GM19193 (cell line): ENCODE results near the gene FRS2.

Experiments
- POLR2A ChIP-seq: IDR thresholded peaks from 4 replicates; pipeline ENCODE4 v1.6.1; 2011; ENCODE audit not compliant: insufficient read depth, insufficient read length; ENCODE audit errors: extremely low read depth

FRS2 gene

DNA sequence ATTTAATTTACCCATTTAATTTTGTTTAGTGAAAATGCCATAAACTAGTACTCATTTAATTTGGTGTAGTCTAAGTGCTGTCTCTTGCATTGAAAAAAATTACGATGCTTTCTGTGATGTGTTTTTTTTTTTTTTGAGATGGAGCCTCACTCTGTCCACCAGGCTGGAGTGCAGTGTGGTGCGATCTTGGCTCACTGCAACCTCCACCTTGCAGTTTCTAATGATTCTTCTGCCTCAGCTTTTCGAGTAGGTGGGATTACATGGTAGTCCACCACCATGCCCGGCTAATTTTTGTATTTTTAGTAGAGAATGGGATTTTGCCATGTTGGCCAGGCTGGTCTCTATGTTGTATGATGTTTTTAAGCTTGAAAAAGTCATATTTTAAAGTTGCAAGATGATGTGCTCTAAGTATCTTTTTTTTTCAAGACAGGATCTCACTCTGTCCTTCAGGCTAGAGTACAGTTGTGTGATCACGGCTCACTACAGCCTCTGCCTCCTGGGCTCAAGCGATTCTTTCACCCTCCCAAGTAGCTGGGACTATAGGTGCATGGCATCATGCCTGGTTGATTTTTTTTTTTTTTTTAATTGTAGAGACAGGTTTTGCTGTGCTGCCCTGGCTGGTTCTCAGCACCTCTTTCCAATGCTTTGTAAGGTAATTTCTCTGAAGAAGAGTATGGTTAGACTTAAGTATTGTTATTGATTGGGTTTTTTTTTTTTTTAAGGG lies 131.9 kb downstream of the FRS2 start:
- TF ChIP-seq POLR2A = no peak

DNA sequence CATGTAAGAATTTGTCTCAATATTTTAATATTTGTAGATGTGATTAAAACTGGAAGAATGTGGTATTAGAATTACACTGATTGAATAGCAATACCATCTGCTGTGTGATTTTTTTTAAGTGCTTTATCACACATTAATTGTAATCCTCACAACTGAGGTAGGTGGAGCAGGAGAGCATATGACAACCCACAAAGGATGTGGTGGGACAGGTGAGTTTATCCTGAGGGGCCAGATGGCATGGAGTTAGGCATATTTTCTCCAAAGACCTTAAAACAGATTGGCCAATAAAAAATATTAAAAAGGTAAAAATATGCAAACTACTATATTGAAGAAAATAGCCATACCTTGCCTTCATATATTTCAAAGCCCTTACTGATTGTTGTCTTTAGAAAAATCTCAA lies 132.8 kb downstream of the FRS2 start:
- TF ChIP-seq POLR2A = no peak

DNA sequence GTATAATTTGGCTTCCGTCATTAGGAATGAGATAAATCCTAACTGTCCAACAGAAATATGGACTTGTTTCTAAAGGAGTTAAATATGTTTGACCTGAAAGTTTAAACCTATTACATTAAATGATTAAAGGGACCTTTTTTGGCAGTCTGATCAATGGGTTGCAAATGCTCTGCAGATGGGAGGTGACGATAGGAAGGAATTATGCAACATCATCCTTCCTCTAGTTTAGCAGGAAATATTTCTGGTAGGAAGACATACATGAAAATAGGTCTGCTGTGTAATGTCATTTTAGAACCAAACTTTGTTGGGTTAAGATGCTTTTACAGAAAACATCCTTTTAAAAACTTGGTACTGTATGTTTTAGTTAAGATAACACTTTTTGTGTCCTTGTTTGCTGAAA lies 137.9 kb downstream of the FRS2 start:
- TF ChIP-seq POLR2A = no peak

DNA sequence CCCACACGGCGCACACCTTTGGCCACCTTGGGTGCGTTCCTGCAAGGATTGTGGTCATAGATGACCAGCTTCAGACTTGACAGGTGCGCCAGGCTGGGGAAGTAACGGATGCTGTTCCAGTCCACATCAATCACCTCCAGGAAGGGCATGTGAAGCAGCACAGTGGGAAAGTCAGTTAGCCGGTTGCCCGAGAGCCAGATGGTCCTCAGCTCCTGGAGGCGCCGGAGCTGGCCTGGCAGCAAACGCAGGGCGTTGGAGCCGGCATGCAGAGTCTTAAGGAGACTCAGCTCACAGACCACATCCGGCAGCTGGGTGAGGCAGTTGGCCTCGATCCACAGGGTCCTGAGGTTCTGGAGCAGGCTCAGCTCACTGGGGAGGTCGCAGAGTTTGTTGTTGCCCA lies 139.9 kb downstream of the FRS2 start:
- TF ChIP-seq POLR2A = no peak

DNA sequence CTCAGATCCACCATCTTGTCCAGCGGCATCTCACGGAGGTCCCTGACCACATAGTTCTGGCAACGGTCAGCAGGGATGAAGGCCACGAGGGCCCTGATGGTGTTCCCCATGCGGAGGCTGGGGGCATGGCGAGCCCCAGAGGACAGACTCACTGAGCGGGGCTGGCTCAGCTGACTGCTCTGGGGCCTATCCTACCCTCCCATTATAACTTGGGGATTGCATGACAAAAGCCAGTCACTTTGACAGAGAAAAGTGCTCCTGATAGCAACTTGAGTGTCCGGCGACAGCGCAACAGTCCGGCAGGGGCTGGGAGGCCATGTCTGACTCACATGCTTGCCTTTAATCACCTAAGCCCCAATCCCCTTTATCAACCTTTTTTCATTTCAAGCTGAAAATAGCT lies 140.5 kb downstream of the FRS2 start, which contains the start of gene LRRC10:
LRRC10 (minus strand) TSS at position 179 of the 400 bp plus-strand sequence; CDS start at position 110, 69 bp downstream.
- no peak for TF ChIP-seq POLR2A

DNA sequence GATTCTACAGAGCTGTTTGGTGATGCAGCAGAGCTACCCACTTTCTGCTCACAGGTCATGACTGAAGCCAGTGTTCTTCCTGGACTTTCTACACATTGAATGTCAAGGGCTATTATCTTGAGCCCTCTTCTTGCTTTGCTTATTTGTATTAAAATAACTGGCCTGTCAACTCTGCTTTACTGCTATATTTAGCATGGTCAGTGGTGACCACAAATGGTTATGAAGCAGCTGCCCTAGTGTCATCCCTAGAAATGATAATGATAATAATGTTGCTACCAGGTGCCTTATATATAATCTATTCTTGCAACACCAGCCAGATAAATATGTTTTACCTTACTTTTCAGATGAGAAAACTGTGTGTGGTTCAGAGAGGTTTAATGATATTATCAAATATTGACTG lies 143.2 kb downstream of the FRS2 start:
- no peak for TF ChIP-seq POLR2A

DNA sequence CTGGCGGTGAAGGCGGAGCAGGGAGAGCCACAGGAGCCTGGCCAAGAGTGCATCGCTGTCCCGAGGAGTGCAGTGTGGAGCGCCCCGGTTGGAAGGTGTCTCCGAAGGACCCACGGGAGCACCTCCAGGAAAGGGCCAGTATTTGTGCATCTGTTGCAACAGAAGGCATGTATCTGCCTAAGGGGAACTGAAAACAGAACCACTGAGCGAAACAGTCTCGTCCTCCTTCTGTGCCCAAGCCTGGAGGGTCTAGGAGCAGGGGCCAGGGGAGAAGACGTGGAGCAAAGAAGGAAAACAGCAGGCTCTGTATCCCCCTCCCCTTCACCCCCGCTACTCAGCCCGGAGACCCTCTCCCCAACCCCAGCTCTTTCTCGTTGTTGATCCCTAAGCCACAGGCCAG lies 145.8 kb downstream of the FRS2 start:
- TF ChIP-seq POLR2A = no peak

DNA sequence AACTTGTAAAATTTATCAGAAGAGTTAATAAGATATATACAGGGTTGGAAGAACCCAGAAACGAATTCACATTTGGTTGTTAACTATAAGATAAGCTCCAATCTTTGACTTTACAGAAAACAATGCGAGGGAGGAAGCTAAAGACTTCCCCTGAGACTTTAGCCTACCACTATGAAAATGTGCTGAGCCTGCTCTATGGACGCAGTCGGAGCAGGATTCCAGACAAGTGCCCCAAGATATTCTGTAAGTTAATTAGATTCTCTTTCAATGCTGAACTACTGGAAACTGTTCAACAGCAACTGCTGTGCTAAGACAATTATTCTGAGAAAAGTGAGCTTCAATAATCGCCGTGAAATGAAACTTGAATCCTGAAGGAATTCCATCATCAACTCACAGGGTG lies 148.9 kb downstream of the FRS2 start:
- TF ChIP-seq POLR2A = no peak

DNA sequence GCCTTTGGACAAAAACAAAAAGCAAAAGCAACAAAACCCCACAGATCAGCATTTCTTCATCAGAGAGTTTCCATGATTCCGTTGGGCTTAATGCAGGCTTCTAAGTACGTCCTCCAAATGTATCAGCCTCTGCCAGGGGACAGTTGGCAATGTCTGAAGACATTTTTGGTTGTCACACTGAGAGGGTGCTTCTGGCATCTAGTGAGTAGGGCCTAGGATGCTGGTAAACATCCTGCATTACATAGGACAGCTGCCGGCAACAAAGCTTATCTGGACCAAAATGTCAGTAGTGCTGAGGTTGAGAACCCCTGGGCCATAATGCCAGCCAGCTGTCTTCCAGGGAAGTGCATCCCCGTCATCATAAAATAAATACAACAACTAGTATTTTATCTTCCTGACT lies 149.9 kb downstream of the FRS2 start:
- TF ChIP-seq POLR2A = no peak

DNA sequence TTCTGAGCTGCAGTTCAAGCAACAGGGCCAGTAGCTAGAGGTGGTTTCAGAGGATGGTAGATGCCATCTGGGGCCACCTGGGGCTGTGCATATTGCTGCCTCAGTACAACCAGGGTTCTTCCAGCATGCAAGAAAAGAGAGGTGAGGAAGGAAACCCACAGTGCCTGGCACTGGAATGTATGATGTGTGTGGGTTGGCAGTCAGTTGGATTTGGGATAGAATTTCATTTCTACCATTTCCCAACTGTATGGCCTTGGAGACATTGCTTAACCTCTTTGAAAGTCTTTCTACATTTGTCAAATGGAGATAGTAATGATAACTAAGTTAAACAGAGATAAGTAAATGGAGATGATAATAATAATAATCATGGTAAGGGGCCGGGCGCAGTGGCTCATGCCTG lies 150.7 kb downstream of the FRS2 start:
- no peak for TF ChIP-seq POLR2A

DNA sequence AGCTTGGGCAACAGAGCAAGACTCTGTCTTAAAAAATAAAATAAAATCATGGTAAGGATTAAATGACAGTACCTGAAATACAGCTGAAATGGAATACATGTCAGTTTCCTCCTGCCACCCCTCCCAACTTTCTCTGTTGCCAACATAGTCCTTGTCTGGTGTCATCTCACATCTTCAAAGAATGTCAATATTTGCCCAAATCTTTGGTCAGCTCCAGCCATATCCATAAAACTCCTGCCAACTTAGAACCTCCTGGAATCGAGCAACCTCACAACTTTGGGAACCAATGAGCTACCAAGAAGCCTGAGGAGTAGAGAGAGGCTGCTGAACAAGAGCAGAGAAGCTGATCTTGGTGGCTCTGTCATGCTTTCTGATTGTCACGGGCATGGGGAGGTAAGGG lies 151.4 kb downstream of the FRS2 start:
- TF ChIP-seq POLR2A = no peak

DNA sequence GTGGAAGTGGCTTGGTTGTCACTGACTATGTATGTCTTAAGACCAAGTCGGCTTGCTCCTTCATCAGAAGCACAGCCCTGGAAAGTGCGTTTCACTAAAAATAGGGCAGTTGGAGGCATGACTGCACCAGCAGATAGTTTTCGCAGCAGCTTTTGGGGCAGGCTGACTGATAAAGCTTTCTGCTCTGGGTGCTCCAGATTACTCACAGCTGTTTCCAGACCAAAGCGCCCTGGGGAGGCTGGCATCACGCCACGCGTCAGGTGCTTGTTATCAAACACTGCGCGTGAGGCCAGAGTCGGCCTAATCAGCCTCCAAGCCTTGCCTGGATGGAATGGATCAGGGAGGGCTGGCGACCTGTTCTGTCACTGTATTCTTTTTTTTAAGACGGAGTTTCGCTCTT lies 153.8 kb downstream of the FRS2 start:
- TF ChIP-seq POLR2A = no peak

DNA sequence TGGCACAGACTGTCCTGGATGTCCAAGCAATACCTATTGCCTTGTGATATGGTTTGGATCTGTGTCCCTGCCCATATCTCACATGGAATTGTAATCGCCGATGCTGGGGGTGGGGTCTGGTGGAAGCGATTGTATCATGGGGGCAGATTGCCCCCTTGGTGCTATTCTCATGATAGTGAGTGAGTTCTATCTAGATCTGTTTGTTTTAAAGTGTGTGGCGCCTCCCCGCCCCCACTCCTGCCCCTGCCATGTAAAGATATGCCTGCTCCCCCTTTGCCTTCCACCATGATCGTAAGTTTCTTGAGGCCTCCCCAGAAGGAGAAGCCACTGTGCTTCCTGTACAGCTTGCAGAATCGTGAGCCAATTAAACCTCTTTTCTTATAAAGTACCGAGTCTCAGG lies 157.3 kb downstream of the FRS2 start:
- no peak for TF ChIP-seq POLR2A
